Pancreas (tissue), 10 donors: ENCODE results near the gene SLC25A24. TPM values are rescaled to one million over a fixed set of nuclear protein-coding genes. Genes with fewer than 3 reads are reported as not detected.
A peak's percentile ranks its signal among the peaks of the same experiment; 100 is the strongest.
"Not testable (repeated sequence)": the region's sequence is repeated elsewhere in the genome, so short reads cannot be mapped to it uniquely, and the experiment has no call there.

Source experiments
- ATAC-seq, 4 donors: fragments of 200-7000 bp; cut with Tn5 transposase; one replicate each; pipeline versions ENCODE4 v1.8.0 to v1.9.1; 2020; ENCODE audit warnings: mild to moderate bottlenecking in 4 of 4, moderate library complexity in 4 of 4
- DNase-seq, 6 donors: peaks; one replicate each; pipeline ENCODE4 v3.0.0-alpha.2; 2020
- FAIRE-seq: peaks from 2 replicates; lab custom pipeline; 2012; peaks lifted over from hg19 to GRCh38; lab: Jason Lieb, UNC
- H3K27ac ChIP-seq, 4 donors: fragments of 200-600 bp; sonication (generic); 1 replicate in 3 of 4; 2 replicates in 1 of 4; pipeline versions ENCODE4 v1.5.0 to v1.8.0; 2020
- H3K27me3 ChIP-seq, 4 donors: fragments of 200-600 bp; one replicate each; pipeline ENCODE4 v1.8.0; 2021
- H3K36me3 ChIP-seq, 3 donors: fragments of 200-600 bp; sonication (generic) in 1 of 3; one replicate each; pipeline versions ENCODE4 v1.5.0 to v1.8.0; 2020 to 2021
- H3K4me1 ChIP-seq, 3 donors: fragments of 200-600 bp; one replicate each; pipeline ENCODE4 v1.8.0; 2021
- H3K4me3 ChIP-seq, 4 donors: fragments of 200-600 bp; sonication (generic) in 2 of 4; one replicate each; pipeline versions ENCODE4 v1.5.0 to v1.8.0; 2020 to 2021
- H3K9me3 ChIP-seq, 4 donors: fragments of 200-600 bp; one replicate each; pipeline ENCODE4 v1.8.0; 2021
- CTCF ChIP-seq, 4 donors: fragments of 200-600 bp; sonication (generic) in 3 of 4; IDR thresholded peaks; one replicate each; pipeline versions ENCODE4 v1.5.0 to v1.8.0; 2021; ENCODE audit warnings: antibody characterized with exemption in 4 of 4
- WGBS, 2 donors: extraction: QIAGEN DNeasy Blood & Tissue Kit; methylation state at CpG; one replicate each; pipeline ENCODE4 v1.1.7; 2013; 5-methylcytosine and 5-hydroxymethylcytosine counted together
- intact Hi-C, 3 donors: fragments of 100-400 bp; cut with DNase I; formaldehyde crosslinking; loops; one replicate each; pipeline versions ENCODE4 v1.11.1 to v1.14.2; 2022
- polyA plus RNA-seq, 2 donors: library from polyadenylated mRNA; stranded (reverse); fragments of 200-250 nt; gene quantifications; one replicate each; pipeline ENCODE4 v1.2.3, GENCODE V29; 2013
- total RNA-seq, 6 donors: library from RNA; stranded (reverse); fragmentation: NEBNext Ultra II Directional in 4 of 6; extraction: Animal tissue kit (Norgen Biotek cat#: 25700) in 4 of 6; gene quantifications; one replicate each; pipeline versions ENCODE4 v1.2.1 to v1.2.4, GENCODE V29; 2021 to 2023
- donor health status: healthy with polysubstance abuse.
- donor health status: DM: no; HTN: no; CAD: no; lungs with moderate emphysema.
- donor health status: DM: no; HTN: no; CAD: no.
- donor health status: control.
- donor health status: control.
- donor health status: Bipolar disorder and iron deficiency.
- donor health status: DM: yes; HTN: yes; CAD: no.
- donor health status: DM: no; HTN: no; CAD: no.
- donor health status: DM: no; HTN: no; CAD: no.
- donor health status: DM: yes; HTN: yes; CAD: no.

Gene SLC25A24
- total and polyA plus RNA-seq, 8 donors: 3.3 to 16.9 (median 7.3) TPM

GRCh38 chr1:108188801-108189200 is 11.3 kb downstream of the SLC25A24 start:
- H3K4me1 ChIP-seq: no peaks in the 10 kb centered on the region
- H3K27me3 ChIP-seq: no peaks in the 10 kb centered on the region
- H3K4me3 ChIP-seq: no peak overlapping the region
- no peaks in the 10 kb centered on the region for H3K36me3 ChIP-seq
- intact Hi-C loops: no loop called here
- FAIRE-seq (no peak), ATAC-seq (no peak), DNase-seq (no peak)
- no peaks in the 10 kb centered on the region for H3K9me3 ChIP-seq
- 85 to 100% methylated on average over 1 of the region's 1 CpG for WGBS, 2 donors
- H3K27ac ChIP-seq: no peak overlapping the region
- TF ChIP-seq CTCF (IDR thresholded peaks at IDR 0.05): no peak

GRCh38 chr1:108182959-108183700 is 17.0 kb downstream of the SLC25A24 start:
- peak in 1 of 4 donors; percentile 28 for ATAC-seq
- 49 to 50% methylated on average over 2 of the region's 2 CpGs for WGBS, 2 donors
- Histone ChIP-seq H3K27me3 (no peaks in the 10 kb centered on the region), H3K36me3 (peaks cover 0 to 9% (median 0%) of the 10 kb centered on the region in 3 donors), H3K27ac (peak overlapping the region in 1 of 4 donors; percentile 10), H3K4me3 (no peak overlapping the region), H3K4me1 (no peaks in the 10 kb centered on the region), H3K9me3 (no peaks in the 10 kb centered on the region)
- TF ChIP-seq CTCF (IDR thresholded peaks at IDR 0.05): no peak
- no peak for DNase-seq
- no peak for FAIRE-seq
- intact Hi-C loops: no loop called here

- intact Hi-C loops: no loop called here
- H3K27ac ChIP-seq: no peak overlapping the region
- no peaks in the 10 kb centered on the region for H3K9me3 ChIP-seq
- peaks cover 0 to 12% (median 0%) of the 10 kb centered on the region in 3 donors for H3K36me3 ChIP-seq
- WGBS, 2 donors: 85 to 86% methylated on average over 1 of the region's 1 CpG
- DNase-seq (no peak), FAIRE-seq (no peak), ATAC-seq (no peak)
- H3K4me1 ChIP-seq: no peaks in the 10 kb centered on the region
- no peak for TF ChIP-seq CTCF (IDR thresholded peaks at IDR 0.05)
- no peaks in the 10 kb centered on the region for H3K27me3 ChIP-seq
- no peak overlapping the region for H3K4me3 ChIP-seq
Measured at GRCh38 chr1:108179018-108179417, 21.1 kb downstream of the SLC25A24 start.

- ATAC-seq, H3K27me3 ChIP-seq, DNase-seq, H3K4me1 ChIP-seq, FAIRE-seq, H3K36me3 ChIP-seq, intact Hi-C loops, H3K9me3 ChIP-seq, H3K4me3 ChIP-seq, H3K27ac ChIP-seq: not testable (repeated sequence)
- WGBS, 2 donors: no CpG with 5 or more reads among the region's 1 CpG
Measured at GRCh38 chr1:108162409-108162808, 37.7 kb downstream of the SLC25A24 start.

- H3K9me3 ChIP-seq, H3K36me3 ChIP-seq, intact Hi-C loops, FAIRE-seq, ATAC-seq, H3K27ac ChIP-seq, H3K4me1 ChIP-seq, H3K27me3 ChIP-seq, H3K4me3 ChIP-seq: not testable (repeated sequence)
- 97 to 99% methylated on average over 14 to 23 of the region's 30 CpGs for WGBS, 2 donors
- DNase-seq: peak in 1 of 6 donors; percentile 43
Measured at GRCh38 chr1:108159951-108160350, 40.2 kb downstream of the SLC25A24 start.

- 97 to 99% methylated on average over 7 of the region's 7 CpGs for whole genome bisulfite sequencing, 2 donors
- Histone ChIP-seq H3K36me3 (no peaks in the 10 kb centered on the region), H3K4me3 (no peak overlapping the region), H3K27ac (no peak overlapping the region), H3K27me3 (no peaks in the 10 kb centered on the region), H3K4me1 (no peaks in the 10 kb centered on the region), H3K9me3 (no peaks in the 10 kb centered on the region)
- ATAC-seq (no peak), FAIRE-seq (no peak), DNase-seq (no peak)
- TF ChIP-seq CTCF (IDR thresholded peaks at IDR 0.05): no peak
- intact Hi-C loops: no loop called here
Measured at GRCh38 chr1:108158893-108159453, 41.2 kb downstream of the SLC25A24 start.
